Duodenal mucosa (tissue), 2 donors: ENCODE results near the gene TRAM2.
A peak's percentile ranks its signal among the peaks of the same experiment; 100 is the strongest.

ENCODE experiments used
- H3K27ac ChIP-seq: one replicate; pipeline ENCODE4 v1.7.0; 2013; ENCODE audit warnings: low read depth, low read length
- H3K27me3 ChIP-seq, 2 donors: one replicate each; pipeline ENCODE4 v1.7.0; 2013; ENCODE audit warnings: low read length in 2 of 2, control low read depth in 1 of 2; ENCODE audit not compliant: insufficient read depth in 2 of 2, control insufficient read depth in 1 of 2
- H3K36me3 ChIP-seq, 2 donors: one replicate each; pipeline ENCODE4 v1.7.0; 2013; ENCODE audit warnings: low read length in 2 of 2, control low read depth in 1 of 2; ENCODE audit not compliant: insufficient read depth in 2 of 2, control insufficient read depth in 1 of 2
- H3K4me1 ChIP-seq, 2 donors: one replicate each; pipeline ENCODE4 v1.7.0; 2013; ENCODE audit warnings: low read length in 2 of 2, control low read depth in 1 of 2; ENCODE audit not compliant: insufficient read depth in 2 of 2, control insufficient read depth in 1 of 2
- H3K4me3 ChIP-seq, 2 donors: one replicate each; pipeline ENCODE4 v1.7.0; 2013; ENCODE audit warnings: low read length in 2 of 2, low read depth in 1 of 2
- H3K9ac ChIP-seq, 2 donors: one replicate each; pipeline ENCODE4 v1.7.0; 2013; ENCODE audit warnings: low read length in 2 of 2, low read depth in 1 of 2
- H3K9me3 ChIP-seq, 2 donors: one replicate each; pipeline ENCODE4 v1.7.0; 2013; ENCODE audit warnings: low read length in 2 of 2, control low read depth in 1 of 2; ENCODE audit not compliant: control insufficient read depth in 1 of 2

Gene TRAM2

DNA sequence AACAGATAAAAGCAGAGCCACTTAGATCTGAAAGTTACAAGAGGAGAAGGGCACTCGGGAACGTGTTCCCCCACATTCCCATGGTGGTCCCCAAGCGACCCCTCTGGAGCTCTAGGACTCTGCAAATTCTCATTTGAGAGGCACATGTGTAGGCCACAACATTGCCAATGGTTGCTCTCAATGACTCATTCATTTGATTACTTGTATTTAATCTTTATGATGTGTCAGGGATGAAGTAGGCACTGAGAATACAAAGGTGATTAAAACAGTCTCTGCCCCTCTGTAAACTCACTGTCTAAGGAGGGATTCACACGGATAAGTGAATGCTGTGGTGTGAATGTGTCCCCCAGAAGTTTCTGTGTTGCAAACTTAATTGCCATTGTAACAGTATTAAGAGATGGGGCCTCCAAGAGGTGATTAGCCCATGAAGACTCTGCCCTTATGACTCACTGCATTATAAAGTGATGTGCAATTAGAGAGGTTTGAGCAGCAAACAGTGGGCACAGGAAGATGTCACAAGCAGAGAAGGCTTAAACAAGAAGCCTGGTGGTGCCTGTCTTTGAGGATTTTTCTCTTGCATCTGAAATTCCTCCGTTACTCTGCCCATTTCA lies 34.0 kb upstream of the TRAM2 start:
- H3K27me3 ChIP-seq, result no peaks in the 10 kb centered on the region
- H3K9me3 ChIP-seq, result no peaks in the 10 kb centered on the region
- no peak overlapping the region for H3K9ac ChIP-seq
- H3K27ac ChIP-seq, result no peak overlapping the region
- H3K4me3 ChIP-seq, result no peak overlapping the region
- H3K36me3 ChIP-seq, result no peaks in the 10 kb centered on the region
- H3K4me1 ChIP-seq, result peaks cover 20 to 22% of the 10 kb centered on the region in 2 donors

GRCh38 chr6:52610011-52610410 lies 33.2 kb upstream of the TRAM2 start:
- H3K27ac ChIP-seq, result no peak overlapping the region

DNA sequence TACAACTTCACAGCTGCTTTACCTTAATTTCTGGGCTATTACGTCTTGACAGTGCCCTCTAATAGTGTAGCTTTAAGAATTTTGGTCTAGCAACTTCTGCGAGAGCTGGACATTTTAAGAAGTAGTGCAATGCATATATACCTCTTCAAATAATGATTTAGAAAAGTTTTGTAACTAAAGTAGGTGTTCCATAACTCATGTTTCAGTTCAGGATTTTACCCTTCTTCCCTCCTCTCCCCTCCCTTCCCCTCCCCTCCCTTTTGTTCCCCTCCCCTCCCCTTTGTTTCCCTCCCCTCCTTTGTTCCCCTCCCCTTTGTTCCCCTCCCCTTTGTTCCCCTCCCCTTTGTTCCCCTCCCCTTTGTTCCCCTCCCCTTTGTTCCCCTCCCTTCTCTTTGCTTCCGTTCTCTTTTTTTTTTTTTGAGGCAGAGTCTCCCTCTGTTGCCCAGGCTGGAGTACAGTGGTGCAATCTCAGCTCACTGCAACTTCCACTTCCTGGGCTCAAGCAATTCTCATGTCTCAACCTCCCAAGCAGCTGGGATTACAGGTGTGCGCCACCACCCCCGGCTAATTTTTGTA lies 28.8 kb upstream of the TRAM2 start:
- H3K27me3 ChIP-seq, result no peaks in the 10 kb centered on the region
- H3K4me3 ChIP-seq, result no peak overlapping the region
- no peaks in the 10 kb centered on the region for H3K9me3 ChIP-seq
- H3K36me3 ChIP-seq, result no peaks in the 10 kb centered on the region
- peaks cover 9 to 10% of the 10 kb centered on the region in 2 donors for H3K4me1 ChIP-seq
- H3K9ac ChIP-seq, result no peak overlapping the region
- H3K27ac ChIP-seq, result no peak overlapping the region

More at GRCh38 chr6:52610011-52610410, 33.2 kb upstream of the TRAM2 start:
- no peaks in the 10 kb centered on the region for H3K9me3 ChIP-seq
- H3K36me3 ChIP-seq, result no peaks in the 10 kb centered on the region
- H3K9ac ChIP-seq, result no peak overlapping the region
- peaks cover 20 to 22% of the 10 kb centered on the region in 2 donors for H3K4me1 ChIP-seq
- no peak overlapping the region for H3K4me3 ChIP-seq
- no peaks in the 10 kb centered on the region for H3K27me3 ChIP-seq

DNA sequence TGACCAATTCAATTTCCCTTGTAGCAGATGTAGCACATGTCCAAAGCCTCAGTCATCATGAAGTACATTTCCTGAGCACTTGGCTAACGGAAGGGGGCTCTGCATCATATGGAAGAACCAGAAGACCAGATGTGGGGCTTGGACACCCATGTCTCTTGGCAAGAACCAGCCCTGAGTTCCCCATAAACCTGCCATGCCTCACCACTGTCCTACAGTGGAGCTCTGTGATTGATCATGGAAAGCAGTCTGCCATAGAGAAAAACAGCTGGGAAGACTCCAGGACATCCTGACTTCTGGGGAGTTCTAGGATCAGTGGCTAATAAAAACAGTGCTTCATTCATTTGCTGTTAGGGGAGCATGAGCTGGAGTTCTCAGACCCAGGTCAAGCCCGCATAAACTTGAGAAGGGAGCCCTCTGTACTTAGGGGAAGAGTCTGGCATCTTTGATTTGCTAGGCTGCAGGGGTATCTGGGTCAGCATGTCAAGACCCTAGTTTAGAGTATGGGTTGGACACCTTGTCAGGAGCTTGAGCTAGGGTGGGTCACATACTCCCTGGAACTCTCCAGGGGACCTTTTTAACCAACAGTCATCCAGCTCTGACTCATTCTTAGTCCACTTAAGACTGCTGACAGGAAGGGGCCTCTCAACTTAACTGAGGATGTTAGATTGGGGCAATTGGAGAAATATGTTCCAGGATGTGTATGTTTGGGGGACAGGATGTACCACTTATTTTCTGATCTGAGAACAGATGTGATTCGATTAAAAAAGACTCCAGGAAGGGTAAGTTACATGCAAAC lies 26.3 kb upstream of the TRAM2 start:
- Histone ChIP-seq H3K27me3 (no peaks in the 10 kb centered on the region), H3K27ac (no peak overlapping the region), H3K9ac (no peak overlapping the region), H3K36me3 (no peaks in the 10 kb centered on the region), H3K4me1 (peaks cover 5% of the 10 kb centered on the region in 2 donors), H3K9me3 (no peaks in the 10 kb centered on the region), H3K4me3 (no peak overlapping the region)

GRCh38 chr6:52598824-52599190 lies 21.9 kb upstream of the TRAM2 start:
- Histone ChIP-seq H3K9me3 (no peaks in the 10 kb centered on the region), H3K27ac (no peak overlapping the region), H3K4me1 (peaks cover 24 to 27% of the 10 kb centered on the region in 2 donors), H3K9ac (no peak overlapping the region), H3K4me3 (no peak overlapping the region), H3K36me3 (no peaks in the 10 kb centered on the region), H3K27me3 (no peaks in the 10 kb centered on the region)

DNA sequence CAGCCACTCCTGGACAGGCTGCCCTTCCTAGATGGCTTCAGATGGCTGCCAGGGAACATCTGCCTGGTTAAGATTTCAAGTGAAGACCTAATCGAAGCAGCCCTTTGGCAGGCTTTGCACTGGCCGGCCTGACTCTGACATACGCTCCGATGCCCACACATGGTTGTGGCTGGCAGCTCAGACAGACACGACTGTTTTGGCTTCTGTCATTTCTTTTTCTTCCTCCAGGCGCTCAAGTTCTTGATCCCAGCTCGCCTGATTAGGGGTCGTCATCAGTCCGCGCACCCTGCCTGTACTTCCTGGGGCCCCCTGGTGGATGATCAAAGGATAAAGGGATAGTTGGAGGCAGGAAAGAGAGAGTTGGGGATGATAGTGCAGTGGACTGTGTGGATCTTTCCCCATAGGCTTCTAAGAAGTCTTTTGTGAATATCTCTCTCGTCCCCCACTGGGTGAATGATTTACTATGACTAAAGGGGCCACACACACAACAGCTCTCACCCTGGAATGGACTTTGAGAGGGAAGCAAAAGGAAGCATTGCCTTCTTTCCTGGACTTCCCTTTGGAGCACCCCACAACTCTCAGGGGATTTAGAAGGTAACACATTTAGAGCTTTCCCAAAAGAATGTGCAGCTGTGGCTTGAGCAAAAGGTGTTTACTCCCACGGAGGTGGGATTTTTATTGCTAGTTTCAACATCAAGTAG lies 21.4 kb upstream of the TRAM2 start:
- H3K27ac ChIP-seq, result no peak overlapping the region
- H3K9me3 ChIP-seq, result no peaks in the 10 kb centered on the region
- no peaks in the 10 kb centered on the region for H3K27me3 ChIP-seq
- peak overlapping the region in 1 of 2 donors; percentile 30 for H3K4me3 ChIP-seq
- peaks cover 24 to 27% of the 10 kb centered on the region in 2 donors for H3K4me1 ChIP-seq
- H3K9ac ChIP-seq, result peak overlapping the region in 1 of 2 donors; percentile 20
- H3K36me3 ChIP-seq, result no peaks in the 10 kb centered on the region

DNA sequence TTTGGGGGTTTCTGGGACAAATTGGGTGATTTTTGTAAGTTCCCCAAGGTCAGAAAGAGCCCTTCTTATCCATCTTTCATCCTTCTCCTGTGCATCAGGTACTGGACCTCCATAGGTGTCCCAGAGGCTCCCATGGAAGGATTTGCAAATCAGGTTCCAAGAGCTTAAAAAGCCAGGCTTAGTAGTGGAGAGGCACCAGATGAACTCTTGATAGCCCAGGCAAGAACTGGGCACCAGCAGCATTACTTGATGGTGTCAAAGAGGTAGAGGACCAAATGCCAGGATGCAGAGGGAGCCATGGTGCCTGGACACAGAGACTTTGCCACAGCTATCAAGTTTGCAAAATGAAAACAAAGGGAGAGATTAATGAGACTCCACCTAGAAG lies 20.9 kb upstream of the TRAM2 start:
- peak overlapping the region in 1 of 2 donors; percentile 20 for H3K9ac ChIP-seq
- peak overlapping the region in 1 of 2 donors; percentile 30 for H3K4me3 ChIP-seq
- H3K27me3 ChIP-seq, result no peaks in the 10 kb centered on the region
- H3K27ac ChIP-seq, result no peak overlapping the region
- H3K4me1 ChIP-seq, result peaks cover 24 to 27% of the 10 kb centered on the region in 2 donors
- no peaks in the 10 kb centered on the region for H3K9me3 ChIP-seq
- H3K36me3 ChIP-seq, result no peaks in the 10 kb centered on the region

DNA sequence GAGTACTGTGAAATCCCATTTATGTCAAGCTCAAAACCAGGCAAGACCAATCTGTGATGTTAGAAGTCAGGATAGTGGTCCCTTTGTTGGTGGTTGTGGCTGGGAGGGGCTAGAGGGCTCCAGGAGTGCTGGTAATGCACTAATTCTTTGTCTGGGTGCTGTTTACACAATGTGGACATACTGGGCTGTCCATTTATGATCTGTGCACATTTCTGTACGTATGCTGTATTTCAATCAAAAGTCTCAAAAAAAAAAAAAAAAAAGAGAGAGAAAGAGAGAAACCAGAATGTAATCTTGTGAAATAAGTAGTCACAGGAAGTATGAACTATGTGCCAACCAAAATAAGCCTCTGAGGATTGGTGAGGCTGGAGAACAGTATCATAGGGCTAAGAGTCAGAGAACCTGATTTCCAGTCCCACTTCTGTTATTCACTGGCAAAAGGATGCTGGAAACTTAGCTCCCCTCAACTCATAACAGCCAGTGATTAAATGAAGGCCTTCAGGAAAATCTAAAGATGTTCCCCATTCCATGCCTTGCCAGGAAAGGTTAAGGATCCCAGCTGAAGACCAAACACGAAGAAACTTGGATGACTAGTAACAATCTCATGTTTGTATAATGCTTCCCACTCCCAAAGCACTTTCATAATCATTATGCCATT lies 19.6 kb upstream of the TRAM2 start:
- Histone ChIP-seq H3K4me1 (peaks cover 24 to 27% of the 10 kb centered on the region in 2 donors), H3K27me3 (no peaks in the 10 kb centered on the region), H3K9ac (no peak overlapping the region), H3K4me3 (no peak overlapping the region), H3K9me3 (no peaks in the 10 kb centered on the region), H3K27ac (no peak overlapping the region), H3K36me3 (no peaks in the 10 kb centered on the region)

- Histone ChIP-seq H3K27me3 (no peaks in the 10 kb centered on the region), H3K9me3 (no peaks in the 10 kb centered on the region), H3K36me3 (no peaks in the 10 kb centered on the region), H3K4me3 (no peak overlapping the region), H3K9ac (no peak overlapping the region), H3K4me1 (peaks cover 24 to 27% of the 10 kb centered on the region in 2 donors), H3K27ac (no peak overlapping the region)
These were observed 18.9 kb upstream of the TRAM2 start for GRCh38 chr6:52595796-52596130.
